DND-41 (cell line): ENCODE data around the gene CACNB4.
"Not testable (repeated sequence)": the region's sequence is repeated elsewhere in the genome, so short reads cannot be mapped to it uniquely, and the experiment has no call there.

Experiments used
- ATAC-seq: fragments of 200-7000 bp; cut with Tn5 transposase; 3 replicates; pipeline ENCODE4 v1.9.1; 2021; ENCODE audit warnings: low read depth; ENCODE audit not compliant: insufficient read depth
- DNase-seq: peaks from one replicate; pipeline ENCODE4 v3.0.0-alpha.2; 2020
- H2AFZ ChIP-seq: 2 replicates; pipeline ENCODE4 v1.6.0; 2012; ENCODE audit warnings: low read depth, low read length
- H3K27ac ChIP-seq: 2 replicates; pipeline ENCODE4 v1.5.1; 2012; ENCODE audit warnings: low read length, inconsistent platforms
- H3K27me3 ChIP-seq: fragments of 200-600 bp; sonication (generic); 2 replicates; pipeline ENCODE4 v1.6.0; 2012; ENCODE audit warnings: low read length, mild to moderate bottlenecking, inconsistent platforms; ENCODE audit not compliant: insufficient read depth, poor library complexity
- H3K36me3 ChIP-seq: 2 replicates; pipeline ENCODE4 v1.5.1; 2012; ENCODE audit warnings: low read length, inconsistent platforms; ENCODE audit not compliant: insufficient read depth
- H3K4me1 ChIP-seq: 2 replicates; pipeline ENCODE4 v1.5.1; 2012; ENCODE audit warnings: mild to moderate bottlenecking, low read length; ENCODE audit not compliant: insufficient read depth
- H3K4me2 ChIP-seq: 2 replicates; pipeline ENCODE4 v1.6.0; 2012; ENCODE audit warnings: mild to moderate bottlenecking, moderate library complexity, low read length, inconsistent platforms; ENCODE audit not compliant: insufficient read depth
- H3K4me3 ChIP-seq, 2 experiments: fragments of 200-600 bp in 1 of 2; shearing (Covaris generic) in 1 of 2; 2 replicates each; pipeline ENCODE4 v1.5.1; 2012 to 2016; ENCODE audit warnings: inconsistent platforms in 2 of 2, low read length in 2 of 2, mild to moderate bottlenecking in 2 of 2, low read depth in 1 of 2, moderate library complexity in 1 of 2
- H3K79me2 ChIP-seq: 2 replicates; pipeline ENCODE4 v1.6.0; 2012; ENCODE audit warnings: low read length, inconsistent platforms; ENCODE audit not compliant: insufficient read depth
- H3K9ac ChIP-seq: 2 replicates; pipeline ENCODE4 v1.6.0; 2012; ENCODE audit warnings: low read depth, mild to moderate bottlenecking, inconsistent platforms, low read length, moderate library complexity
- H3K9me3 ChIP-seq: 2 replicates; pipeline ENCODE4 v1.5.1; 2012; ENCODE audit warnings: low read length, moderate library complexity, mild to moderate bottlenecking, inconsistent platforms; ENCODE audit not compliant: insufficient read depth, severe bottlenecking
- H4K20me1 ChIP-seq: 2 replicates; pipeline ENCODE4 v1.6.0; 2012; ENCODE audit warnings: low read length; ENCODE audit not compliant: insufficient read depth
- CTCF ChIP-seq: IDR thresholded peaks from 2 replicates; pipeline ENCODE4 v1.5.1; 2012; ENCODE audit warnings: borderline replicate concordance, low read length, moderate library complexity, mild to moderate bottlenecking; ENCODE audit not compliant: poor library complexity, severe bottlenecking; ENCODE audit errors: extremely low read depth
- EZH2 ChIP-seq: IDR thresholded peaks from 3 replicates; pipeline ENCODE4 v1.6.1; 2012; ENCODE audit warnings: borderline replicate concordance, low read depth, mild to moderate bottlenecking, moderate library complexity, low read length, inconsistent platforms; ENCODE audit not compliant: severe bottlenecking

Gene CACNB4

GRCh38 chr2:152094014-152094413, 4.8 kb downstream of the CACNB4 start:
- Histone ChIP-seq H3K36me3 (no peaks in the 10 kb centered on the region), H3K9ac (no peak overlapping the region), H3K79me2 (no peaks in the 10 kb centered on the region), H3K4me1 (no peaks in the 10 kb centered on the region), H2AFZ (no peak overlapping the region), H3K4me2 (no peak overlapping the region), H4K20me1 (no peaks in the 10 kb centered on the region), H3K27ac (no peak overlapping the region), H3K9me3 (no peaks in the 10 kb centered on the region), H3K27me3 (no peaks in the 10 kb centered on the region), H3K4me3 (no peak overlapping the region)
- ATAC-seq: no peak
- TF ChIP-seq EZH2 (no peak), CTCF (no peak)
- no peak for DNase-seq

- H3K27ac ChIP-seq: no peak overlapping the region
- no peak overlapping the region for H3K4me3 ChIP-seq
- H3K4me2 ChIP-seq: no peak overlapping the region
- no peaks in the 10 kb centered on the region for H3K36me3 ChIP-seq
- no peak for DNase-seq
- no peak overlapping the region for H3K9ac ChIP-seq
- H3K4me1 ChIP-seq: no peaks in the 10 kb centered on the region
- no peaks in the 10 kb centered on the region for H3K27me3 ChIP-seq
- H3K79me2 ChIP-seq: no peaks in the 10 kb centered on the region
- H4K20me1 ChIP-seq: no peaks in the 10 kb centered on the region
- TF ChIP-seq CTCF (no peak), EZH2 (no peak)
- no peak overlapping the region for H2AFZ ChIP-seq
- no peak for ATAC-seq
- no peaks in the 10 kb centered on the region for H3K9me3 ChIP-seq
Measured at GRCh38 chr2:152093464-152093863, 5.4 kb downstream of the CACNB4 start.

- no peaks in the 10 kb centered on the region for H3K79me2 ChIP-seq
- no peak overlapping the region for H2AFZ ChIP-seq
- TF ChIP-seq CTCF (no peak), EZH2 (no peak)
- ATAC-seq: no peak
- H3K27ac ChIP-seq: no peak overlapping the region
- no peaks in the 10 kb centered on the region for H3K4me1 ChIP-seq
- H3K4me3 ChIP-seq: no peak overlapping the region
- no peaks in the 10 kb centered on the region for H4K20me1 ChIP-seq
- no peak overlapping the region for H3K4me2 ChIP-seq
- no peak overlapping the region for H3K9ac ChIP-seq
- H3K9me3 ChIP-seq: no peaks in the 10 kb centered on the region
- no peak for DNase-seq
- no peaks in the 10 kb centered on the region for H3K27me3 ChIP-seq
- no peaks in the 10 kb centered on the region for H3K36me3 ChIP-seq
Measured at GRCh38 chr2:152092095-152092494, 6.7 kb downstream of the CACNB4 start.

- not testable (repeated sequence) for H3K27ac ChIP-seq, H3K4me3 ChIP-seq, H3K79me2 ChIP-seq, H2AFZ ChIP-seq, DNase-seq, H3K9me3 ChIP-seq, H3K4me1 ChIP-seq, ATAC-seq, H3K9ac ChIP-seq, H4K20me1 ChIP-seq, H3K36me3 ChIP-seq, H3K4me2 ChIP-seq, H3K27me3 ChIP-seq
Measured at GRCh38 chr2:152090726-152091125, 8.1 kb downstream of the CACNB4 start.
